Fibroblast of the aortic adventitia (primary cell): ENCODE results near the gene MEPCE. TPM values are rescaled to one million over a fixed set of nuclear protein-coding genes. Genes with fewer than 3 reads are reported as not detected.
A peak's percentile ranks its signal among the peaks of the same experiment; 100 is the strongest.
"Not testable (repeated sequence)": the region's sequence is repeated elsewhere in the genome, so short reads cannot be mapped to it uniquely, and the experiment has no call there.

Source experiments
- DNase-seq: peaks from one replicate; pipeline ENCODE4 v3.0.0-alpha.2; 2010; ENCODE audit warnings: low read depth
- H3K4me3 ChIP-seq: 2 replicates; pipeline ENCODE4 v1.5.1; 2011; ENCODE audit warnings: low read depth, mild to moderate bottlenecking, control low read depth, low read length, moderate library complexity
- CTCF ChIP-seq: IDR thresholded peaks from 2 replicates; pipeline ENCODE4 v1.5.1; 2011; ENCODE audit warnings: mild to moderate bottlenecking, low read length, control low read depth, inconsistent platforms; ENCODE audit not compliant: insufficient read depth
- total RNA-seq: library from RNA; depleted of rRNA; stranded (reverse); fragments of >200 nt; gene quantifications from 2 replicates; pipeline ENCODE4 v1.2.3, GENCODE V29; 2012; ENCODE audit warnings: low replicate concordance

Gene MEPCE
- total RNA-seq, 1 donor, result 48.0 TPM

GRCh38 chr7:100441641-100442535, 12.3 kb downstream of the MEPCE start:
- no peak overlapping the region for H3K4me3 ChIP-seq
- no peak for DNase-seq
- TF ChIP-seq CTCF, result no peak

DNA sequence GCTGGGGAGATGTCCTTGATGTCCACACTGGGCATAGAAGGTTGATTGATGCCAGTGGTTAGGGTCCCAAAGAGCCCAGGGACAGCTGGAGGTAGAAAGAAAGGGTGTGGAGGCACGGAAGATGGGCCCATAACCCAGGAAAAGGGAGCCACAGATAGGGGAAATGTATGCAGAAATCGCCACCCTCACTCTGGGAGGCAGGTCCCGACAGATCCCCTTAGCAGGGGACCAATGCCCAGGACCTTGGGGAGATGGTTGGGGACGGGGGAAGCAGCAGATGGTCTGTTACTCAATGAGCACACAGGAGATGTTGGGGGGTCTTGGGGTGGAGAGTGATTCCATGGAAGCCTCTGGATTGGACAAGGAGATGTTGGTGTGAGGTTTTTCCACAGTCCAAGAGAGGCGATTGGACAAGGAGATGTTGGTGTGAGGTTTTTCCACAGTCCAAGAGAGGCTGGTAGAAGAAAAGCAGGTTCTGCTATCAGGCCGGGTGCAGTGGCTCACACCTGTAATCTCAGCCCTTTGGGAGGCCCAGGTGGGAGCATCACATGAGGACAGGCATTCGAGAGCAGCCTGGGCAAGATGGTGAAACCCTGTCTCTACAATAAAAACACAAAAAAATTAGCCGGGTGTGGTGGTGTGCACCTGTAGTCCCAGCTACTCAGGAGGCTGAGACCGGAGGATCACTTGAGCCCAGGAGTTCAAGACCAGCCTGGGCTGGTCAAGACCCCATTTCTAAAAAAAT, 13.6 kb downstream of the MEPCE start:
- no peak for TF ChIP-seq CTCF
- DNase-seq, result no peak

DNA sequence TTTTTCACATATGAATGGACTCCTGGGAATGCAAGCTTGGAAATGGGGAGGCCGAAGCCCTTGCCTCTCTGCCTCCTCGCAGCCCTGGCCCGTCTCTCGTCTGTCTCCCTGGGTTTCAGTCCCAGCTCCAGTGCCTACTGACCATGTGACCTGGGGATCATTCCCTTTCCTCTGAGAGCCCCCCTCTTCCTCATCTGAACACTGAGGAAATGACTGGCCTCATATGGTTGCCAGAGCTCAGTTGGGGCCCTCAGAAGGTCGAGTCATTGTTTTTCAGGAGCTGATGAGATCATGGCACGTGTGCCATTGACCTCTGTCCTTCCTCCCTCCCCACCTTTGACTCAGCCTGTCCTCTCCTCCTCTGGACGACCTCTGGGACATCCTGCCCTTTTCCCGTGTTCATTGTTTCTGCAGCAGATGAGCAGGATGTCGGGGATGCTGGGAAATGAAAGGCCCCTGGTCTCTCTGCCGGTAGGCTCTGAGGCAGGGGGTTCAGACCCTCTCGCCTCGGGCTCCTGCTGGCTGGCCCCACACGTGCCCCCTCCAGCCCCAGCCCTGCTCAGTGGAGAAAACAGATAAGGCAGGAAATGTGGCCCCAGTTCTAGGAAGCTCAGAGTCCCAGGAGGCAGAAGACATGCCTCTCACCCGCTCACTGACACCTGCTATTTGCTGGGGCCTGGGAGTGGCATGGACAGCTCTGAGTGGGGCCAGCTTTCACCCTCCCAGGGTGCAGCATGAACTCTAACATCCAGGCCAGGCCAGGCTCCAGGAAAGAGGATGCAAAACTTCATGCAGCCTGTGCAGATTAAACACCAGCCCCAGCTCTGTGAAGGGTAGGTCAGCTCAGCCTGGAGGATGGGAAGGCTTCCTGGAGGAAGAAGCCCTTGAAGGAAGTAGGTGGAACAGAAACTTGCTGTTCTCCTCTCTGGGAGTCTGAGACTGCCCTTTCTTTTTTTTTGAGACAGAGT, 15.0 kb downstream of the MEPCE start:
- TF ChIP-seq CTCF, result no peak
- peak; percentile 56 for DNase-seq
- H3K4me3 ChIP-seq, result no peak overlapping the region

More for the DNA sequence above, 13.6 kb downstream of the MEPCE start:
- H3K4me3 ChIP-seq, result no peak overlapping the region

- no peak overlapping the region for H3K4me3 ChIP-seq
- DNase-seq, result peak; percentile 58
- no peak for TF ChIP-seq CTCF
These were observed 16.4 kb downstream of the MEPCE start for GRCh38 chr7:100446040-100446439.

GRCh38 chr7:100447363-100447762, 17.7 kb downstream of the MEPCE start:
- DNase-seq, H3K4me3 ChIP-seq: not testable (repeated sequence)

DNA sequence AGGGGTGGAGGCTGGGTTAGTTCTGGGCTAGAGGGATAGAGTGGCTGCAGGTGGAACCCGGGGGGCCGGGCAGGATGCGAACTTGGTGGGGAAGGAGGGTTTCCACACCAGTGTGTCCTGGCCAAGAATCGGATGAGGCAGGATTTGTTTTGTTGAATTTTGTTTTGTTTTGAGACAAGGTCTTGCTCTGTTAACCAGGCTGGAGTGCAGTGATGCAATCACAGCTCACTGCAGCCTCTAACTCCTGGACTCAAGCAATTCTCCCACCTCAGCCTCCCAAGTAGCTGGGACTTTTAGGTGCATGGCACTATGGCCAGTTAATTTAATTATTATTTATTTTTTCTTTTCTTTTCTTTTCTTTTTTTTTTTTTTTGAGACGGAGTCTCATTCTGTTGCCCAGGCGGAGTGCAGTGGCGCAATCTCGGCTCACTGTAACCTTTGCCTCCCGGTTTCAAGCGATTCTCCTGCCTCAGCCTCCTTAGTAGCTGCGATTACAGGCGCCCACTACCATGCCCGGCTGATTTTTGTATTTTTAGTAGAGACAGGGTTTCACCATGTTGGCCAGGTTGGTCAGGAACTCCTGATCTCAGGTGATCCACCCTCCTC, 19.7 kb downstream of the MEPCE start:
- DNase-seq, result no peak
- no peak for TF ChIP-seq CTCF
- H3K4me3 ChIP-seq, result no peak overlapping the region
